MM.1S (cell line): ENCODE results near the gene FEM1C.

Experiments
- DNase-seq: peaks from one replicate; pipeline ENCODE4 v3.0.0-alpha.2; 2015
- H2AFZ ChIP-seq: fragments of 300-600 bp; sonication (generic); 2 replicates; pipeline ENCODE4 v1.6.0; 2016; ENCODE audit warnings: antibody characterized with exemption, low read length
- H3F3A ChIP-seq: fragments of 300-600 bp; sonication (generic); 2 replicates; pipeline ENCODE4 v1.6.1; 2016; ENCODE audit warnings: mild to moderate bottlenecking, antibody characterized with exemption, low read length, moderate library complexity, mixed read lengths; ENCODE audit not compliant: insufficient read depth
- H3K27ac ChIP-seq: fragments of 300-600 bp; sonication (generic); 2 replicates; pipeline ENCODE4 v1.5.1; 2016; ENCODE audit warnings: mild to moderate bottlenecking, low read length
- H3K27me3 ChIP-seq: fragments of 300-600 bp; sonication (generic); replicated peaks from 2 replicates; pipeline ENCODE4 v1.6.0; 2016; ENCODE audit warnings: low read length; ENCODE audit not compliant: insufficient read depth
- H3K36me3 ChIP-seq: fragments of 300-600 bp; sonication (generic); replicated peaks from 2 replicates; pipeline ENCODE4 v1.6.1; 2016; ENCODE audit warnings: mild to moderate bottlenecking, low read length, mixed read lengths; ENCODE audit not compliant: insufficient read depth
- H3K4me1 ChIP-seq: fragments of 300-600 bp; sonication (generic); 2 replicates; pipeline ENCODE4 v1.6.1; 2016; ENCODE audit warnings: low read length, mixed read lengths
- H3K4me2 ChIP-seq: fragments of 300-600 bp; sonication (generic); 2 replicates; pipeline ENCODE4 v1.6.0; 2016; ENCODE audit warnings: low read depth, low read length
- H3K4me3 ChIP-seq: fragments of 300-600 bp; sonication (generic); 2 replicates; pipeline ENCODE4 v1.5.1; 2016; ENCODE audit warnings: low read length, mixed read lengths
- H3K79me2 ChIP-seq: fragments of 300-600 bp; sonication (generic); 2 replicates; pipeline ENCODE4 v1.6.1; 2016; ENCODE audit warnings: mixed run types, low read length, mixed read lengths
- H3K9ac ChIP-seq: fragments of 300-600 bp; sonication (generic); 2 replicates; pipeline ENCODE4 v1.6.1; 2016; ENCODE audit warnings: low read length, mixed read lengths
- H3K9me2 ChIP-seq: fragments of 300-600 bp; sonication (generic); replicated peaks from 2 replicates; pipeline ENCODE4 v1.6.1; 2016; ENCODE audit warnings: mild to moderate bottlenecking, low read length, mixed read lengths; ENCODE audit not compliant: insufficient read depth
- H3K9me3 ChIP-seq: fragments of 300-600 bp; sonication (generic); replicated peaks from 2 replicates; pipeline ENCODE4 v1.6.1; 2016; ENCODE audit warnings: mild to moderate bottlenecking, low read length, mixed read lengths; ENCODE audit not compliant: insufficient read depth
- H4K20me1 ChIP-seq: fragments of 300-600 bp; sonication (generic); 2 replicates; pipeline ENCODE4 v1.6.1; 2016; ENCODE audit warnings: mild to moderate bottlenecking, low read length, moderate library complexity, mixed read lengths; ENCODE audit not compliant: insufficient read depth
- CTCF ChIP-seq: fragments of 300-600 bp; sonication (generic); IDR thresholded peaks from 2 replicates; pipeline ENCODE4 v1.5.1; 2016; ENCODE audit warnings: antibody characterized with exemption, low read length, mixed read lengths
- EZH2 ChIP-seq: fragments of 300-600 bp; sonication (generic); optimal IDR thresholded peaks from 2 replicates; pipeline ENCODE3; 2017; ENCODE audit warnings: low read depth, mild to moderate bottlenecking, antibody characterized with exemption, low read length, mixed read lengths
- EZH2phosphoT487 ChIP-seq: fragments of 300-600 bp; sonication (generic); IDR thresholded peaks from 2 replicates; pipeline ENCODE4 v1.6.1; 2018; ENCODE audit warnings: antibody characterized with exemption, low read length

Gene FEM1C

DNA sequence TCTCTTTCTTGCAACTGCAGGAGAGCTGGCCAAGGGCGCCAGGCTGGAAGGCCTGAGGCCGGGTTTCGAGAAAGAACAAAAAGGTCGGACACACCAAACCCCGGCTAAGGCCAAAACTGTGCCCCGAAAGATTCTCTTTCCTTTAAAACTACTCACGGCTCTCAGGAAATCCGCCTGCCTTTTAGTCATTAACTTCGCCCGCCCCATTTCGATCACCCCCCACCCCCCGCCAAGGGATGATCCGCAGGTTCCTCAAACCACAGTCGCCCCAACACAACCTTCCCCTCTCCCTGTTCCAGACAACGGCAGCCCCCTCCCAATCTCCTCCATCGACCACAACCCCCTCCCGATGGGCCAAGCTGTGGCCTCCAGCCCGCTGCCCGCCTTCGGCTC, 536 bp downstream of the FEM1C start:
- peak overlapping the region; percentile 98 for H3K9ac ChIP-seq
- peaks cover 18% of the 10 kb centered on the region for H3K4me1 ChIP-seq
- H4K20me1 ChIP-seq = peaks cover 32% of the 10 kb centered on the region; the same call in 1 of the 2 replicates
- H3K36me3 ChIP-seq = peaks cover 15% of the 10 kb centered on the region; the same call in 1 of the 2 replicates
- no peaks in the 10 kb centered on the region for H3K27me3 ChIP-seq
- peak overlapping the region; percentile 38; the same call in 1 of the 2 replicates for H2AFZ ChIP-seq
- H3F3A ChIP-seq = peaks cover 12% of the 10 kb centered on the region
- H3K4me2 ChIP-seq = peak overlapping the region; percentile 90
- peak overlapping the region; percentile 69 for H3K4me3 ChIP-seq
- H3K9me2 ChIP-seq = no peaks in the 10 kb centered on the region
- peak overlapping the region; percentile 96 for H3K27ac ChIP-seq
- DNase-seq = no peak
- TF ChIP-seq CTCF (no peak), EZH2phosphoT487 (no peak), EZH2 (no peak)
- no peaks in the 10 kb centered on the region for H3K9me3 ChIP-seq
- H3K79me2 ChIP-seq = peaks cover 50% of the 10 kb centered on the region

DNA sequence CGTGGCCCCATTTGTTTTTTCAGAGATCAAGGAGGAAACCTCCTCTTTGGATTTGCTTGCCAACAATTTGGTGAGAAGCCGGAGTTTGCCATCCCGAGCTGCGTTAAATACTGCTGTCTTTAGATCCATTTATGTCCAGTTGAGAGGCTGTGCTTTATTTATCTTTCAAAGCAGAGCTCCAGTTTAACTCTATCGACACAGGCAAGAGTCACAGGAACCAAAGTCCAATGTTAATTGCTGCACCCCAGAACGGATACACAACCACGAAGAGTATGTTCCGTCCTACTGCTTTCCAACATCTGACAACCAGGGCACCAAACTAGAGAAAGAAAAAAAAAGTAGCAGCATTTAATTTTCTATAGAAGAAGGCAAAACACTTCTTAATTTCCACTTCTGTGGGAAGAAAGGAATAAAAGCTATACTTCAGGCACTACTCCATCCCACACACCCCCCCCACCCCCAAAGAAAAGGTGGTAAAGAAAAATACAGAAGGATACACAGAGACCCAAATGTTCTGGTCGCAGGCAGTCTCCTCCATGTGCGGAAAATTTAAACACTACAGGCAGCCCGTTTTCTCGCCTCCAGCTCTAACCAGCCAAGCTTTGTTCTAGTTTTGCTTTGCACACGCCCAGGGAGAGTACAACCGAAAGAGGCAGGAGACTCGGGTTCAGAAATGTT, 1.1 kb downstream of the FEM1C start:
- peaks cover 15% of the 10 kb centered on the region; the same call in 1 of the 2 replicates for H3K36me3 ChIP-seq
- no peak overlapping the region for H2AFZ ChIP-seq
- H3K4me3 ChIP-seq = peak overlapping the region; percentile 69
- H3K27me3 ChIP-seq = no peaks in the 10 kb centered on the region
- no peak for TF ChIP-seq EZH2
- no peak for TF ChIP-seq EZH2phosphoT487
- TF ChIP-seq CTCF = no peak
- H3K79me2 ChIP-seq = peaks cover 55% of the 10 kb centered on the region
- peak overlapping the region; percentile 90 for H3K4me2 ChIP-seq
- no peaks in the 10 kb centered on the region for H3K9me2 ChIP-seq
- peak overlapping the region; percentile 98 for H3K9ac ChIP-seq
- H3K9me3 ChIP-seq = no peaks in the 10 kb centered on the region
- peaks cover 37% of the 10 kb centered on the region; the same call in 1 of the 2 replicates for H4K20me1 ChIP-seq
- H3K27ac ChIP-seq = peak overlapping the region; percentile 96
- peaks cover 12% of the 10 kb centered on the region for H3F3A ChIP-seq
- DNase-seq = peak; percentile 83
- H3K4me1 ChIP-seq = peaks cover 23% of the 10 kb centered on the region

DNA sequence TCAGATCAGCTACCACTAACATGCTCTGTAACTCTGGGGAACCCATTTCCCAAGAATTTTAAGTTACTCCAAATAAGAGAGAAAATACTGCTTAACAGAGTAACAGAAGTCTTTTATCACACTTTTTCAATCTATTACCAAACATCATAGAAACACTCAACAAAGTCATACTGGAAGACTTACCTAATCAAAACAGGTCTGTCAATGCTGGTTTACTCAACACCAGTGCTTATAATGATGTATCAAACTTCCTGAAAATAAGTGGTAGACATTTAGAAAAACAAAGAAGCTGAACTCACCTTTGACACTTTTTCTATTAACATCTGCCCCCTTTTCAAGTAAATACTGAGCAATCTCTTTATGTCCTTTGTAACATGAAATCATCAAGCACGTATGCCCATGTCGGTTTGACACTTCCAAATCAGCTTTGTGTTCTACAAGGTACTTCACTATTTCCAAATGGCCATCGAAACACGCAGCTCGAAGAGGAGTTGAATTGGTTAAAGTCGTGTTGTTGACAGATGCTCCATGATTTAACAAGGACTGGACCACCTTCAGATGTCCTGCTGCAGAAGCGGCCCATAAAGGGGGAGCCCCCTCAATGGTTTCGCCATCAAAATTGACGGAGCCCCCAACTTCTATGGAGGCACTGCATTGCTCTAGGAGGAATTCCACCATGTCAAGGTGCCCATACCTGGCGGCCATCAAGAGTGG, 1.8 kb downstream of the FEM1C start:
- DNase-seq = no peak
- H3K4me3 ChIP-seq = peak overlapping the region; percentile 69
- H4K20me1 ChIP-seq = peaks cover 44% of the 10 kb centered on the region; the same call in 1 of the 2 replicates
- peaks cover 12% of the 10 kb centered on the region for H3F3A ChIP-seq
- H2AFZ ChIP-seq = no peak overlapping the region
- H3K36me3 ChIP-seq = peaks cover 15% of the 10 kb centered on the region; the same call in 1 of the 2 replicates
- peaks cover 62% of the 10 kb centered on the region for H3K79me2 ChIP-seq
- peak overlapping the region; percentile 90 for H3K4me2 ChIP-seq
- peaks cover 23% of the 10 kb centered on the region for H3K4me1 ChIP-seq
- H3K9me3 ChIP-seq = no peaks in the 10 kb centered on the region
- H3K9me2 ChIP-seq = no peaks in the 10 kb centered on the region
- TF ChIP-seq EZH2 (no peak), CTCF (no peak), EZH2phosphoT487 (no peak)
- no peaks in the 10 kb centered on the region for H3K27me3 ChIP-seq
- peak overlapping the region; percentile 98 for H3K9ac ChIP-seq
- peak overlapping the region; percentile 96; the same call in 1 of the 2 replicates for H3K27ac ChIP-seq
